Measurements from ENCODE around the gene CYP3A7. TPM values are rescaled to one million over a fixed set of nuclear protein-coding genes. Genes with fewer than 3 reads are reported as not detected.
"Not testable (repeated sequence)": the region's sequence is repeated elsewhere in the genome, so short reads cannot be mapped to it uniquely, and the experiment has no call there.

The CYP3A7 gene
- polyA plus RNA-seq, 3 donors: not detected

DNA sequence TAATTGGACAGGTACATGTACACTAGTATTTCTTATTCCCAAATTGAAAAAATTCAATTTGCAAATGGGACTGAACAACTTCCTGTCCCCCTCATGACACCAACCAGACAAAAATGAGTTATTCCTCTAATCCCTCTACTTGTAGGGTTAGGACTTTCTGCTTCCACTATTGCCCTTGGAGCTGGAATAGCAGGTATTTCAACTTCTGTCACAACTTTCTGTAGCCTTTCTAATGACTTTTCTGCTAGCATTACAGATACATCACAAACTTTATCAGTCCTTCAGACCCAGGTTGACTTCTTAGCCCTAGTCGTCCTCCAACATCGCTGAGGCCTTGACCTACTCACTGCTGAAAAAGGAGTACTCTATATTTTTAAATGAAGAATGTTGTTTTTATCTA, 6.4 kb downstream of the CYP3A7 start:
- Histone ChIP-seq H3K27me3 (ENCODE audit: control insufficient read depth in 2 of 2, insufficient read depth in 2 of 2, low read length in 2 of 2) (no peaks in the 10 kb centered on the region), H4K20me1 (ENCODE audit: insufficient read depth, low read length) (no peaks in the 10 kb centered on the region), H2AFZ (ENCODE audit: insufficient read depth, low read depth, low read length, poor library complexity, severe bottlenecking) (no peak overlapping the region), H3K4me1 (ENCODE audit: control insufficient read depth in 1 of 2, insufficient read depth in 2 of 2, low read length in 2 of 2) (no peaks in the 10 kb centered on the region), H3K9ac (ENCODE audit: insufficient read depth, low read length, poor library complexity, severe bottlenecking) (no peak overlapping the region), H3K27ac (ENCODE audit: low read depth in 1 of 2, low read length in 2 of 2) (no peak overlapping the region), H3K4me3 (replicated peaks in 1 of 3; ENCODE audit: low read depth in 2 of 3, low read length in 3 of 3) (no peak overlapping the region), H3K36me3 (replicated peaks in 1 of 2; ENCODE audit: control insufficient read depth in 1 of 2, insufficient read depth in 2 of 2, low read length in 2 of 2) (no peaks in the 10 kb centered on the region), H3K9me3 (replicated peaks in 1 of 2; ENCODE audit: control insufficient read depth in 1 of 2, insufficient read depth in 1 of 2, low read length in 2 of 2) (no peaks in the 10 kb centered on the region), H3K79me2 (ENCODE audit: insufficient read depth, low read length) (no peaks in the 10 kb centered on the region), H3K4me2 (replicated peaks; ENCODE audit: extremely low read depth, low read length, poor library complexity, severe bottlenecking) (no peak overlapping the region)
- WGBS (ENCODE audit: insufficient coverage): no CpG with 5 or more reads among the region's 2 CpGs
- Mint-ChIP-seq H3K4me3 (no peak overlapping the region), H3K4me1 (peaks cover 2% of the 10 kb centered on the region), H3K27ac (no peak overlapping the region), H3K36me3 (no peaks in the 10 kb centered on the region), H3K27me3 (ENCODE audit: low read depth in 3 of 3) (peaks cover 0 to 2% (median 1%) of the 10 kb centered on the region in 3 donors), H3K9me3 (peaks cover 0 to 3% (median 0%) of the 10 kb centered on the region in 7 donors)
- TF ChIP-seq, protein P1, sequence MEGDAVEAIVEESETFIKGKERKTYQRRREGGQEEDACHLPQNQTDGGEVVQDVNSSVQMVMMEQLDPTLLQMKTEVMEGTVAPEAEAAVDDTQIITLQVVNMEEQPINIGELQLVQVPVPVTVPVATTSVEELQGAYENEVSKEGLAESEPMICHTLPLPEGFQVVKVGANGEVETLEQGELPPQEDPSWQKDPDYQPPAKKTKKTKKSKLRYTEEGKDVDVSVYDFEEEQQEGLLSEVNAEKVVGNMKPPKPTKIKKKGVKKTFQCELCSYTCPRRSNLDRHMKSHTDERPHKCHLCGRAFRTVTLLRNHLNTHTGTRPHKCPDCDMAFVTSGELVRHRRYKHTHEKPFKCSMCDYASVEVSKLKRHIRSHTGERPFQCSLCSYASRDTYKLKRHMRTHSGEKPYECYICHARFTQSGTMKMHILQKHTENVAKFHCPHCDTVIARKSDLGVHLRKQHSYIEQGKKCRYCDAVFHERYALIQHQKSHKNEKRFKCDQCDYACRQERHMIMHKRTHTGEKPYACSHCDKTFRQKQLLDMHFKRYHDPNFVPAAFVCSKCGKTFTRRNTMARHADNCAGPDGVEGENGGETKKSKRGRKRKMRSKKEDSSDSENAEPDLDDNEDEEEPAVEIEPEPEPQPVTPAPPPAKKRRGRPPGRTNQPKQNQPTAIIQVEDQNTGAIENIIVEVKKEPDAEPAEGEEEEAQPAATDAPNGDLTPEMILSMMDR (IDR thresholded peaks at IDR 0.05): no peak
- intact Hi-C loops (cut with micrococcal nuclease): no loop called here
- DNase-seq: no peak

DNA sequence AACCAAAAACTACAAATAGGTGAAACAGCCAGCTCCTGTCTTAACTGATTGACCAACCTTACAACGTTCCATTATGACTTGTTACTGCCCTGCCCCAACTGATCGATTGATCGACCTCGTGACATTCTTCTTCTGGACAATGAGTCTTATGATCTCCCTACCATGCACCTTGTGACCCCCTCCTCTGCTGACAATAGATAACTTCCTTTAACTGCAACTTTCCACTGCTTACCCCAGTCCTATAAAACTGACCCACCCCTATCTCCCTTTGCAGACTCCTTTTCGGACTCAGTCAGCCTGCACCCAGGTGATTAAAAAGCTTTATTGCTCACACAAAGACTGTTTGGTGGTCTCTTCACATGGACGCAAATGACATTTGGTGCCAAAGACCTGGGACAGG, 11.8 kb downstream of the CYP3A7 start:
- H3K4me1 ChIP-seq (ENCODE audit: control insufficient read depth in 1 of 2, insufficient read depth in 2 of 2, low read length in 2 of 2); H3K9me3 ChIP-seq (replicated peaks in 1 of 2; ENCODE audit: control insufficient read depth in 1 of 2, insufficient read depth in 1 of 2, low read length in 2 of 2); H3K27me3 Mint-ChIP-seq (ENCODE audit: low read depth in 3 of 3); H3K36me3 Mint-ChIP-seq; H3K9me3 Mint-ChIP-seq; intact Hi-C loops (cut with micrococcal nuclease); H3K4me3 Mint-ChIP-seq; H3K9ac ChIP-seq (ENCODE audit: insufficient read depth, low read length, poor library complexity, severe bottlenecking); H3K36me3 ChIP-seq (replicated peaks in 1 of 2; ENCODE audit: control insufficient read depth in 1 of 2, insufficient read depth in 2 of 2, low read length in 2 of 2); H3K27me3 ChIP-seq (ENCODE audit: control insufficient read depth in 2 of 2, insufficient read depth in 2 of 2, low read length in 2 of 2); H4K20me1 ChIP-seq (ENCODE audit: insufficient read depth, low read length); H3K27ac Mint-ChIP-seq; DNase-seq; H3K79me2 ChIP-seq (ENCODE audit: insufficient read depth, low read length); H2AFZ ChIP-seq (ENCODE audit: insufficient read depth, low read depth, low read length, poor library complexity, severe bottlenecking); H3K4me3 ChIP-seq (replicated peaks in 1 of 3; ENCODE audit: low read depth in 2 of 3, low read length in 3 of 3); H3K4me2 ChIP-seq (replicated peaks; ENCODE audit: extremely low read depth, low read length, poor library complexity, severe bottlenecking); H3K27ac ChIP-seq (ENCODE audit: low read depth in 1 of 2, low read length in 2 of 2): not testable (repeated sequence)
- WGBS (ENCODE audit: insufficient coverage): 84% methylated on average over 6 of the region's 6 CpGs
- peaks cover 25% of the 10 kb centered on the region for H3K4me1 Mint-ChIP-seq

All from CD14-positive monocyte (primary cell).